Right lobe of liver (tissue), 4 donors: ENCODE data around the gene RETREG1.

Experiments
- CTCF ChIP-seq, 4 donors: fragments of 200-600 bp in 3 of 4; fragments of 450-650 bp in 1 of 4; IDR thresholded peaks; one replicate each; pipeline versions ENCODE4 v1.5.1 to v1.8.0; 2016 to 2022; ENCODE audit warnings: antibody characterized with exemption in 4 of 4, mild to moderate bottlenecking in 2 of 4
- POLR2A ChIP-seq: fragments of 450-650 bp; IDR thresholded peaks from one replicate; pipeline ENCODE4 v1.6.1; 2017; ENCODE audit warnings: antibody characterized with exemption, mild to moderate bottlenecking
- donor health status: DM: no; HTN: no; CAD: no.
- donor health status: DM: no; HTN: no; CAD: no.
- donor health status: DM: no; HTN: yes; CAD: no.

- TF ChIP-seq CTCF (IDR thresholded peaks at IDR 0.05) (no peak), POLR2A (no peak)
Measured at GRCh38 chr5:16528382-16529110, 88.3 kb downstream of the RETREG1 start.
